HG03139 (cell line): ENCODE results near the gene MTUS2.

Source experiments
- ATAC-seq: cut with Tn5 transposase; IDR thresholded peaks from one replicate; pipeline ENCODE4 v1.9.1; 2021; ENCODE audit not compliant: unreplicated experiment

MTUS2 gene

GRCh38 chr13:29436721-29437280 is 616.7 kb downstream of the MTUS2 start:
- no peak for ATAC-seq

GRCh38 chr13:29438769-29439168 is 618.6 kb downstream of the MTUS2 start:
- ATAC-seq = no peak

- ATAC-seq = no peak
Observed at GRCh38 chr13:29439601-29440388, 619.7 kb downstream of the MTUS2 start.

- no peak for ATAC-seq
Observed at GRCh38 chr13:29441306-29441705, 621.2 kb downstream of the MTUS2 start.

GRCh38 chr13:29446016-29446415 is 625.9 kb downstream of the MTUS2 start:
- no peak for ATAC-seq

- no peak for ATAC-seq
Observed at GRCh38 chr13:29448174-29448573, 628.0 kb downstream of the MTUS2 start.

- ATAC-seq = no peak
Observed at GRCh38 chr13:29449726-29450125, 629.6 kb downstream of the MTUS2 start.

GRCh38 chr13:29451976-29452375 is 631.8 kb downstream of the MTUS2 start:
- ATAC-seq = no peak

- ATAC-seq = no peak
Observed at GRCh38 chr13:29452773-29453616, 632.9 kb downstream of the MTUS2 start.

GRCh38 chr13:29453617-29454011 is 633.5 kb downstream of the MTUS2 start:
- ATAC-seq = no peak

GRCh38 chr13:29454931-29455481 is 634.9 kb downstream of the MTUS2 start:
- ATAC-seq = no peak

GRCh38 chr13:29456419-29456818 is 636.3 kb downstream of the MTUS2 start:
- ATAC-seq = no peak

- no peak for ATAC-seq
Observed at GRCh38 chr13:29457299-29457698, 637.2 kb downstream of the MTUS2 start.

GRCh38 chr13:29458419-29458818 is 638.3 kb downstream of the MTUS2 start:
- no peak for ATAC-seq

GRCh38 chr13:29459813-29460355 is 639.7 kb downstream of the MTUS2 start:
- no peak for ATAC-seq

- ATAC-seq = no peak
Observed at GRCh38 chr13:29464105-29464679, 644.1 kb downstream of the MTUS2 start.

GRCh38 chr13:29465741-29466293 is 645.7 kb downstream of the MTUS2 start:
- ATAC-seq = no peak

GRCh38 chr13:29471551-29471950 is 651.4 kb downstream of the MTUS2 start:
- no peak for ATAC-seq

- no peak for ATAC-seq
Observed at GRCh38 chr13:29472332-29472961, 652.3 kb downstream of the MTUS2 start.

GRCh38 chr13:29473166-29473565 is 653.0 kb downstream of the MTUS2 start:
- ATAC-seq = no peak
